HPDE6-E6E7 (cell line): ENCODE data around the gene PRKCSH.
"Not testable (repeated sequence)": the region's sequence is repeated elsewhere in the genome, so short reads cannot be mapped to it uniquely, and the experiment has no call there.

Source experiments
- DNase-seq: peaks from one replicate; pipeline ENCODE4 v3.0.0; 2011; ENCODE audit warnings: missing footprints; ENCODE audit errors: extremely low spot score

Gene PRKCSH

GRCh38 chr19:11448923-11449554, 13.6 kb downstream of the PRKCSH start:
- no peak for DNase-seq

- DNase-seq = no peak
Observed at GRCh38 chr19:11450570-11451326, 15.3 kb downstream of the PRKCSH start.

GRCh38 chr19:11451327-11451870, 16.0 kb downstream of the PRKCSH start:
- no peak for DNase-seq

GRCh38 chr19:11451871-11452619, 16.6 kb downstream of the PRKCSH start:
- DNase-seq = no peak

- no peak for DNase-seq
Observed at GRCh38 chr19:11452620-11453310, 17.3 kb downstream of the PRKCSH start.

- no peak for DNase-seq
Observed at GRCh38 chr19:11453468-11454341, 18.3 kb downstream of the PRKCSH start.

GRCh38 chr19:11455233-11455554, 19.8 kb downstream of the PRKCSH start:
- not testable (repeated sequence) for DNase-seq

GRCh38 chr19:11456659-11457058, 21.2 kb downstream of the PRKCSH start:
- no peak for DNase-seq

- DNase-seq = no peak
Observed at GRCh38 chr19:11457115-11457514, 21.7 kb downstream of the PRKCSH start.

GRCh38 chr19:11457831-11458230, 22.4 kb downstream of the PRKCSH start:
- no peak for DNase-seq

GRCh38 chr19:11458236-11458900, 22.9 kb downstream of the PRKCSH start:
- no peak for DNase-seq

- not testable (repeated sequence) for DNase-seq
Observed at GRCh38 chr19:11458912-11459311, 23.5 kb downstream of the PRKCSH start.

GRCh38 chr19:11460207-11460606, 24.8 kb downstream of the PRKCSH start:
- no peak for DNase-seq

- no peak for DNase-seq
Observed at GRCh38 chr19:11461453-11461852, 26.0 kb downstream of the PRKCSH start.

- no peak for DNase-seq
Observed at GRCh38 chr19:11463391-11463790, 28.0 kb downstream of the PRKCSH start.

- DNase-seq = no peak
Observed at GRCh38 chr19:11464333-11465265, 29.2 kb downstream of the PRKCSH start.

- no peak for DNase-seq
Observed at GRCh38 chr19:11465600-11465999, 30.2 kb downstream of the PRKCSH start.

GRCh38 chr19:11468266-11468845, 32.9 kb downstream of the PRKCSH start:
- DNase-seq = not testable (repeated sequence)

- no peak for DNase-seq
Observed at GRCh38 chr19:11473725-11474124, 38.3 kb downstream of the PRKCSH start.
